GM06990 (cell line): ENCODE results near the gene FLCN.
"Not testable (repeated sequence)": the region's sequence is repeated elsewhere in the genome, so short reads cannot be mapped to it uniquely, and the experiment has no call there.

Source experiments
- DNase-seq: peaks from one replicate; pipeline ENCODE4 v3.0.0-alpha.2; 2011; ENCODE audit not compliant: insufficient read length; ENCODE audit errors: extremely low read depth
- H3K27me3 ChIP-seq: replicated peaks from 2 replicates; pipeline ENCODE4 v1.6.0; 2011; ENCODE audit warnings: low read length; ENCODE audit not compliant: control insufficient read depth, insufficient read depth
- H3K36me3 ChIP-seq: 2 replicates; pipeline ENCODE4 v1.5.1; 2011; ENCODE audit warnings: low read length; ENCODE audit not compliant: control insufficient read depth, insufficient read depth
- H3K4me3 ChIP-seq: replicated peaks from 2 replicates; pipeline ENCODE4 v1.5.1; 2011; ENCODE audit warnings: low read depth, mild to moderate bottlenecking, control low read depth, low read length
- TF ChIP-seq, protein P1 (sequence below): IDR thresholded peaks from 2 replicates; pipeline ENCODE4 v1.5.1; 2011; ENCODE audit warnings: low read length, control low read depth, mild to moderate bottlenecking, inconsistent platforms; ENCODE audit not compliant: insufficient read depth, poor library complexity, severe bottlenecking

The FLCN gene

DNA sequence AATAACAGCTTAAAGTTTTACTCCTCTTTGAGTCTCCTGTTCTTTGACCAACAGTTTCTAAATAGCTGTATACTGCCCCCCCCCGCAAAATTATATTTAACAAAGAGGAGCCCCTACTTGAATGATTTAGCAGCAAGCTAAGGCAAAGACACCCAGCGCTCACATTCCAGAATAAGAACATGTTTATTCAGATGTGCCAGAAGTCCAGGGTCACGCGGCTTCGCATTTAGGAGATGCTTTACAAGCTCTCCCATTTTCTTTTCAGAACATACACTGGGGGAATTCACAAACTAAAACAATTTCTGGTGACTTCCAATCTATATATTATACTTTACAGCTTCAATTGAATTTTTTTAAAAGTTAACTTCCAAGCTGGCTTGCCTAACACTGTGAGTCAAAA, 36.1 kb downstream of the FLCN start:
- DNase-seq = no peak
- TF ChIP-seq, protein P1, sequence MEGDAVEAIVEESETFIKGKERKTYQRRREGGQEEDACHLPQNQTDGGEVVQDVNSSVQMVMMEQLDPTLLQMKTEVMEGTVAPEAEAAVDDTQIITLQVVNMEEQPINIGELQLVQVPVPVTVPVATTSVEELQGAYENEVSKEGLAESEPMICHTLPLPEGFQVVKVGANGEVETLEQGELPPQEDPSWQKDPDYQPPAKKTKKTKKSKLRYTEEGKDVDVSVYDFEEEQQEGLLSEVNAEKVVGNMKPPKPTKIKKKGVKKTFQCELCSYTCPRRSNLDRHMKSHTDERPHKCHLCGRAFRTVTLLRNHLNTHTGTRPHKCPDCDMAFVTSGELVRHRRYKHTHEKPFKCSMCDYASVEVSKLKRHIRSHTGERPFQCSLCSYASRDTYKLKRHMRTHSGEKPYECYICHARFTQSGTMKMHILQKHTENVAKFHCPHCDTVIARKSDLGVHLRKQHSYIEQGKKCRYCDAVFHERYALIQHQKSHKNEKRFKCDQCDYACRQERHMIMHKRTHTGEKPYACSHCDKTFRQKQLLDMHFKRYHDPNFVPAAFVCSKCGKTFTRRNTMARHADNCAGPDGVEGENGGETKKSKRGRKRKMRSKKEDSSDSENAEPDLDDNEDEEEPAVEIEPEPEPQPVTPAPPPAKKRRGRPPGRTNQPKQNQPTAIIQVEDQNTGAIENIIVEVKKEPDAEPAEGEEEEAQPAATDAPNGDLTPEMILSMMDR = no peak
- Histone ChIP-seq H3K4me3 (no peak overlapping the region), H3K36me3 (peaks cover 1% of the 10 kb centered on the region), H3K27me3 (no peaks in the 10 kb centered on the region)

DNA sequence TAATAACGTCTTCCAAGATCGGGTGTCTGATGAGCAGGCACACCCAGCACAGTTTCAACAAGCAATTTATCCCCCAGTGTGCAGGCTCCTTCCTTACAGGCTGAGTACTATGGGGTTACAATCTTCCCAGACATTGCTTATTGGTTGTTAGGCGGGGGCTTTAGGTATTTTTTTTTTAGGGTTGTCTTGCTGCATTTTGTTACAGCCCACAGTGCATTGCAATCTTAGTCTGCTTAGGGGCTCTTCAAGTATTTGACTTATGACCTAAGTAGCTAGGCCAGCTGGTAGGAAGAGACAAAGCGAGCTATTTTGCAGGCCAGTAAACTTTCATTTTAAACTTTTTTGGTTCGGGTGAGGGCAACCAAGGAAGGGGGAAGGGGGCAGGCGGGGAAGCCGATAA, 36.7 kb downstream of the FLCN start:
- TF ChIP-seq, protein P1 = no peak
- Histone ChIP-seq H3K36me3 (peaks cover 1% of the 10 kb centered on the region), H3K27me3 (no peaks in the 10 kb centered on the region), H3K4me3 (no peak overlapping the region)
- DNase-seq = no peak

DNA sequence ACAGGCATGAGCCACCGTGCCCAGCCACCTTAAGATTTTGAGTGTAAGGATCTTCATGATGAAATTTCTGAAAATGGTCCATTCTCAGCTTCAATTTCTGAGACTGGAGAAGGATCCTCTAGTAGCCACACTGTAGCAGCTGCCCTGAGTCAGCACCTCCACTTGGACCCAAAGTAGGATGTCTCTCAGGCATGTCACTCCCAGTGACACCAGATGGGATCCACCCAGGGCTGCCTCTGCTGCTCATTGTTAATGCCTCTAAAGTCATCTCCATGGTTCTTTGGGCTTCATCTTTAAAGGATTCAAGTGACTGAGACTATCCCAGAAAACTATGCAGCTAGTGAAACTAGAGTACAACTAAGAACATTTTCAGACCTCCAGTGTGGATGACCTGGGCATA, 38.7 kb downstream of the FLCN start:
- Histone ChIP-seq H3K27me3 (no peaks in the 10 kb centered on the region), H3K36me3 (peaks cover 1% of the 10 kb centered on the region), H3K4me3 (no peak overlapping the region)
- no peak for DNase-seq
- TF ChIP-seq, protein P1 = no peak

DNA sequence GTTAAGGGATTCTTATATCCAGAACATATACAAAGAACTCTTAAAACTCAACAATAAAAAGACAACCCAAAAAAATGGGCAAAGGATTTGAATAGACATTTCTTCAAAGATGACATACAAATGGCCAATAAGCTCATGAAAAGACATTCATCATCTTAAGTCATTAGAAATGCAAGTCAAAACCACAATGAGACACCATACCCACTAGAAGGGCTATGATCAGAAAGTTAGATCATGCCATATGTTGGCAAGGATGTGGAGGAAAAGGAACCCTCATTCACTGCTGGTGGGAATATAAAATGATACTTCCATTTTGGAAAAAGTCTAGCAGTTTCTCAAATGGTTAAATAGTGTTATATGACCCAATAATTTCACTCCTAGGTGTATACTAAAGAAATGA, 40.2 kb downstream of the FLCN start:
- DNase-seq = no peak

DNA sequence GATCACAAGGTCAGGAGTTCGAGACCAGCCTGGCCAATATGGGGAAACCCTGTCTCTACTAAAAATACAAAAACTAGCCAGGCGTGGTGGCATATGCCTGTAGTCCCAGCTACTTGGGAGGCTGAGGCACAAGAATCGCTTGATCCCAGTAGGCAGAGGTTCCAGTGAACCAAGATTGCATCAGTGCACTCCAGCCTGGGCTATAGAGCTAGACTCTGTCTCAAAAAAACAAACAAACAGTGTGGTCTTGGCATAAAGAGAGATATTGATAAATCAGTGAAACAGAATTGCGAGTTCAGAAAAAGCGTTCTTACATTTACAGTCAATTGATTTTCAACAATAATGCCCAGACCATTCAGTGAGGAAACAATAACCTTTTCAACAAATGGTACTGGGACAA, 41.5 kb downstream of the FLCN start:
- H3K4me3 ChIP-seq, DNase-seq, H3K27me3 ChIP-seq, H3K36me3 ChIP-seq: not testable (repeated sequence)

More for the DNA sequence above, 40.2 kb downstream of the FLCN start:
- Histone ChIP-seq H3K36me3 (no peaks in the 10 kb centered on the region), H3K4me3 (no peak overlapping the region), H3K27me3 (no peaks in the 10 kb centered on the region)
- TF ChIP-seq, protein P1 = no peak

DNA sequence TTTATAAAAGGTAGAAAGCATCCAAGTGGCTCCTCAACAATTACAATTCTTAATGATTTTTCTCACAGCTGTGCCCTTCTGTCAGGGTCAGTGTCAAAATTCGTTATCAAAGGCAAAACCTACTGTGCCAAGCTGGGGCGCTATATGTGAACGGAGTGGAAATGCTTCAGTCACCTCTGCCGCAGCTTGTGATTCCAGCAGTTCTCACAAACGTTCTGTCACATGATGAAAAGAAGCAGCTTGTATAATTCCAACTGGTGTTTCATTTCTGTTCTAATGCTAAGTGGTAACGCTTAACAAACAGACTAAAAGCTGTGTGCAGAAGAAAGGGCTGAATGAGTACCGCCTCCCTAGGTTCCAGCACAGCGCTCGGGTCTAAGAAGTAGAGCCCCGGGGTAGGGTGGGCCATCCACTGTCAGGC, 45.0 kb downstream of the FLCN start:
- no peaks in the 10 kb centered on the region for H3K27me3 ChIP-seq
- peaks cover 5% of the 10 kb centered on the region for H3K36me3 ChIP-seq
- TF ChIP-seq, protein P1 = no peak
- DNase-seq = no peak
- no peak overlapping the region for H3K4me3 ChIP-seq
